Central memory CD4-positive, alpha-beta T cell (primary cell): ENCODE data around the gene CSTA.

Source experiments
- DNase-seq: peaks from one replicate; pipeline ENCODE4 v3.0.0; 2022
- total RNA-seq, 3 experiments: gene quantifications; one replicate each; lab custom pipeline; 2026; lab: John Stamatoyannopoulos, UW

CSTA gene
- 0 reads per million in 3 experiments for total RNA-seq

- DNase-seq = no peak
These were observed at the start of gene CSTA for GRCh38 chr3:122324871-122325323. Gene CSTA (plus strand): TSS chr3:122325248. CDS start chr3:122325293, 45 bp downstream.

- no peak for DNase-seq
These were observed 43.2 kb upstream of the CSTA start for GRCh38 chr3:122281891-122282290.

GRCh38 chr3:122283796-122284445 lies 41.1 kb upstream of the CSTA start:
- no peak for DNase-seq

- DNase-seq = no peak
These were observed 40.6 kb upstream of the CSTA start for GRCh38 chr3:122284486-122284885.

GRCh38 chr3:122294359-122294758 lies 30.7 kb upstream of the CSTA start:
- no peak for DNase-seq

- DNase-seq = no peak
These were observed 29.6 kb upstream of the CSTA start for GRCh38 chr3:122295266-122296062.

- no peak for DNase-seq
These were observed 26.8 kb upstream of the CSTA start for GRCh38 chr3:122298239-122298638.

- DNase-seq = no peak
These were observed 25.8 kb upstream of the CSTA start for GRCh38 chr3:122299215-122299614.

- peak; percentile 31 for DNase-seq
These were observed 25.1 kb upstream of the CSTA start for GRCh38 chr3:122299872-122300460.

- DNase-seq = no peak
These were observed 24.0 kb upstream of the CSTA start for GRCh38 chr3:122301063-122301462.

GRCh38 chr3:122305818-122306621 lies 19.0 kb upstream of the CSTA start:
- DNase-seq = no peak

GRCh38 chr3:122306622-122306953 lies 18.5 kb upstream of the CSTA start:
- DNase-seq = no peak

- DNase-seq = no peak
These were observed 17.9 kb upstream of the CSTA start for GRCh38 chr3:122307094-122307687.

- DNase-seq = no peak
These were observed 17.1 kb upstream of the CSTA start for GRCh38 chr3:122307976-122308375.

- no peak for DNase-seq
These were observed 14.7 kb upstream of the CSTA start for GRCh38 chr3:122310361-122310760.

- no peak for DNase-seq
These were observed 12.2 kb upstream of the CSTA start for GRCh38 chr3:122312826-122313225.

GRCh38 chr3:122313281-122313680 lies 11.8 kb upstream of the CSTA start:
- no peak for DNase-seq

- DNase-seq = no peak
These were observed 10.7 kb upstream of the CSTA start for GRCh38 chr3:122314228-122314876.

GRCh38 chr3:122315619-122316018 lies 9.4 kb upstream of the CSTA start:
- no peak for DNase-seq

GRCh38 chr3:122316368-122316767 lies 8.7 kb upstream of the CSTA start:
- no peak for DNase-seq

- DNase-seq = no peak
These were observed 6.4 kb upstream of the CSTA start for GRCh38 chr3:122318620-122319019.
